CD4-positive, alpha-beta T cell treated with Interleukin-4 for 1 hour (primary cell): ENCODE data around the gene RNU1-2.
"Not testable (repeated sequence)": the region's sequence is repeated elsewhere in the genome, so short reads cannot be mapped to it uniquely, and the experiment has no call there.

Experiments used
- DNase-seq, 2 donors: peaks; one replicate each; pipeline ENCODE4 v3.0.0-alpha.2; 2020 to 2022

Gene RNU1-2

DNA sequence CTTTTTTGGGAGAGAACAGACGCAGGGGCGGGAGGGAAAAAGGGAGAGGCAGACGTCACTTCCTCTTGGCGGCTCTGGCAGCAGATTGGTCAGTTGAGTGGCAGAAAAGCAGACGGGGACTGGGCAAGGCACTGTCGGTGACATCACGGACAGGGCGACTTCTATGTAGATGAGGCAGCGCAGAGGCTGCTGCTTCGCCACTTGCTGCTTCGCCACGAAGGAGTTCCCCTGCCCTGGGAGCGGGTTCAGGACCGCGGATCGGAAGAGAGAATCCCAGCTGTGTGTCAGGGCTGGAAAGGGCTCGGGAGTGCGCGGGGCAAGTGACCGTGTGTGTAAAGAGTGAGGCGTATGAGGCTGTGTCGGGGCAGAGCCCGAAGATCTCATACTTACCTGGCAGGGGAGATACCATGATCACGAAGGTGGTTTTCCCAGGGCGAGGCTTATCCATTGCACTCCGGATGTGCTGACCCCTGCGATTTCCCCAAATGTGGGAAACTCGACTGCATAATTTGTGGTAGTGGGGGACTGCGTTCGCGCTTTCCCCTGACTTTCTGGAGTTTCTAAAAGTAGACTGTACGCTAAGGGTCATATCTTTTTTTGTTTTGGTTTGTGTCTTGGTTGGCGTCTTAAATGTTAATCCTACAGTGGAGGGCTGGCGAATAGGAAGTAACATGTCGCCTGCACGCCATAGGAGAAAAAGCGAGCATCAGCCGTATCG, at the start of gene RNU1-2:
RNU1-2 (plus strand) TSS at position 383 of the 718 bp plus-strand sequence.
- peak; percentile 92 for DNase-seq

GRCh38 chr1:16856201-16856600, 39.6 kb upstream of the RNU1-2 start:
- not testable (repeated sequence) for DNase-seq

DNA sequence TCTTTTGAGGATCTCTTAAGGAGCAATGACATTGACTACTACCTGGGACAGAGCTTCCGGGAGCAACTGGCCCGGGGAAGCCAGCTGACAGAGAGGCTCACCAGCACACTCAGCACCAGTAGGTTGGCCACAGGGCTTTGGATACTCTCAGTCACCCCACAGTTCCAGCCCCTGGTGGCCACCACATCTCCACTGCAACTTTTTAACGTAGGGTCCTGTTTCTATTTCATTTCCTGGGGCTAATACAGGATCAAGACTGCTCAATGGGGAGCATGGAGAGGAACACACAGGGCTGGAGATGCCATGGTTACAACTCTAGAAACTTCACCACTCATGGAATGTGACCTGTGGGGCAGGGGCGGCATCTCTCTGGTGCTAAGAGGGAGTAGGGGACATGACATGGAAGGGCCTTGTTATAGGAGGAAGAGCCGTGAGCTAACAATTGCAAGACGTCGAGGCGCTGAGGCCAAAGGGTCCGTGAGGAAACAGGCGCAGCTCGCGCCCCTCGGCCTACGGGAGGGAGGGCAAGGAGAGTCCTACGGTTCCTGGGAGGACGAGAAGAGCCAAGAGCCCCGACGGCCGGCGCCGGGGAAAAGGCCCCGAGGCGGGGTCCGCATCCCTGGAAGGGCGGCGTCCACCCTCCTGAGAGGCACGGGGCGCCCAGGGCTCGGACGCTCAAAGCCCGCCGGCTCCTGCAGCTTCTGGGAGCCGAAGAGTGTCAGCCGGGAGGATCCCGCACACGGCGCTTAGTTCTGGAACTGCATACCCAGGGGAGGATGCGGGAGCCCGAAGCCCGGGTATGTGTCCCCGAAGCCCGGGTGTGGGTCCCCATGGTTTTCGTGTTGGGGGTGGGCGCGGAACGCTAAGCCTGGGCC, 36.4 kb upstream of the RNU1-2 start:
- not testable (repeated sequence) for DNase-seq

DNA sequence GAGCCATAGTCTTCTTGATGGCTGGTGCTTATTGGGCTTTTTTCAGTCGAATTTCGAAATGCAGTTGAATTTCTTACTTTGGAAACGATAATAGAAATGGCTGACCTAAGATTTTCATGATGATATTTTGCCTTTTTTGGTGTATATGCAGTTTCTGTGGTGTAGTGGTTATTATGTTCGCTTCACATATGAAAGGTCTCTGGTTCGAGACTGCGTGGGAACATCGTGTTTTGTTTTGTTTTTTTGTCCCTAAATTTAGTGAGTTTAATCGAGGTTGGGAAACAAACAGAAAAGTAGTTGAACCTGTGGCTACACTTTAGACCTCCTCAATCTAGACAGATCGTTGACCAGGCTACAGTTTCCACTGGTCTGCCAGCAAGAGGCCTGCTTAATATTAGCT, 35.7 kb upstream of the RNU1-2 start:
- not testable (repeated sequence) for DNase-seq

GRCh38 chr1:16861832-16862245, 33.9 kb upstream of the RNU1-2 start:
- DNase-seq, result not testable (repeated sequence)

DNA sequence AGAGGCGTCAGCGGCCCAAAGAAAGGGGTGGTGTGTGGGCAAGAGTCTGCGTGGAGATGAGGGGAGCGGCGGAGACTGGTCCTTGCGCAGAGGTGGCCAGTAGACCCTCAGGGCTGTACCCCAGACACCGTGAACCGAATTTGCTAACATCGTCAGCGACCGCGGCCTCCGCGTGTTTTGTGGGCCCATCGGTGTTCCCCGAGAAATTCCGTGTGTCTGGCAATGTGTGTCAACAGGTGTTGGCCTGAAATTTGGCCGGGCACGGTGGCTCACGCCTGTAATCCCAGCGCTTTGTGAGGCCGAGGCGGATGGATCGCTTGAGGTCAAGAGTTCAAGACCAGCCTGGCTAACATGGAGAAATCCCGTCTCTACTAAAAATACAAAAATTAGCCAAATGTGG, 33.4 kb upstream of the RNU1-2 start:
- DNase-seq, result not testable (repeated sequence)

GRCh38 chr1:16863024-16863423, 32.8 kb upstream of the RNU1-2 start:
- not testable (repeated sequence) for DNase-seq

- DNase-seq, result peak in 1 of 2 donors; percentile 36
These were observed 28.7 kb upstream of the RNU1-2 start for GRCh38 chr1:16866926-16867707.

DNA sequence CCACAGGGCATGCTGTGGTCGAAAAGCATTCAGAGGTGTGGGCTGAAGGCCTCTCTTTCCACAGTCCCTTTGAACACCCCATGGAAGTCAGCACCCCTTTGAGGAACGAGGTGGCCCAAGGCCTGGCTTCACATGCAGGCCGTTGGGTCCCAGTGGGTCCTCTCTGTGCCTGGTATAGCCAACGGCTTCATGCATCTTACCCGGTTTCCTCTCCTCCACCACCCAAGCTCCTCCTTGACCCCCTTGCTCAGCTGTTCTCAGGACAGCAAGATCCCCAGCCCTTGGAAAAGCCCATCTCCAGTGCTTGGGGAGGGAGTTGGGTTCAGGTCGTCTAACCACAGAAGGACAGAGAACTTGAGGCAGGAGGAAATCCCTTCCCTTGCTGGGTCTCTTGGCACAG, 27.0 kb upstream of the RNU1-2 start:
- not testable (repeated sequence) for DNase-seq

DNA sequence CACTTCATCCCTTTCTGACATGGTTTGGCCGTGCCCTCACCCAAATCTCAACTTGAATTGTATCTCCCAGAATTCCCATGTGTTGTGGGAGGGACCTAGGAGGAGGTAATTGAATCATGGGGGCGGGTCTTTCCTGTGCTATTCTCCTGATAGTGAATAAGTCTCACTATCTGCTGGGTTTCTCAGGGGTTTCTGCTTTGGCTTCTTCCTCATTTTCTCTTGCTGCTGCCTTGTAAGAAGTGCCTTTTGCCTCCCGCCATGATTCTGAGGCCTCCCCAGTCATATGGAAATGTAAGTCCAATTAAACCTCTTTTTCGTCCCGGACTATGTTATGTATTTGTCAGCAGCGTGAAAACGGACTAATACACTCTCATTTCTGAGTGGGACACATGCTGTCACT, 25.8 kb upstream of the RNU1-2 start:
- DNase-seq, result not testable (repeated sequence)

DNA sequence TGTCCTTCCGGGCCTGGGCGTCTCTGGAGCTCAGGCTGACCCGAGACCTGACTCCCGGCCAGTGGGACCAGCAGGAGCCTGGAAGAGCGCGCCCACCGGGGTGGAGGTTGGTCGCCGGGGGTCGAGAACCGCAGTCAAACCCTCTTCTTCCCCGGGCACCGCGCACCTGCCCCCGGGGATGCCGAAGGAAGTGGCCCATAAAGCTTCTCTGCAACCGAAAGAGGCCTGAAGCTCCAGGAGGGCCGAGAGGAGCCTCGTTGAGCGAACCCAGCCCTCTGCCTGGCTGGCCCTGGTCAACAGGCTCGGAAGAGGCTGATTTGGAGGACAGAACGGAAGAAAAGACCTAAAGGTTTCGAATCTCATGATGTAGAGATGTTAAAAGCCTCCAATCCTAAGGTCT, 24.6 kb upstream of the RNU1-2 start:
- not testable (repeated sequence) for DNase-seq

DNA sequence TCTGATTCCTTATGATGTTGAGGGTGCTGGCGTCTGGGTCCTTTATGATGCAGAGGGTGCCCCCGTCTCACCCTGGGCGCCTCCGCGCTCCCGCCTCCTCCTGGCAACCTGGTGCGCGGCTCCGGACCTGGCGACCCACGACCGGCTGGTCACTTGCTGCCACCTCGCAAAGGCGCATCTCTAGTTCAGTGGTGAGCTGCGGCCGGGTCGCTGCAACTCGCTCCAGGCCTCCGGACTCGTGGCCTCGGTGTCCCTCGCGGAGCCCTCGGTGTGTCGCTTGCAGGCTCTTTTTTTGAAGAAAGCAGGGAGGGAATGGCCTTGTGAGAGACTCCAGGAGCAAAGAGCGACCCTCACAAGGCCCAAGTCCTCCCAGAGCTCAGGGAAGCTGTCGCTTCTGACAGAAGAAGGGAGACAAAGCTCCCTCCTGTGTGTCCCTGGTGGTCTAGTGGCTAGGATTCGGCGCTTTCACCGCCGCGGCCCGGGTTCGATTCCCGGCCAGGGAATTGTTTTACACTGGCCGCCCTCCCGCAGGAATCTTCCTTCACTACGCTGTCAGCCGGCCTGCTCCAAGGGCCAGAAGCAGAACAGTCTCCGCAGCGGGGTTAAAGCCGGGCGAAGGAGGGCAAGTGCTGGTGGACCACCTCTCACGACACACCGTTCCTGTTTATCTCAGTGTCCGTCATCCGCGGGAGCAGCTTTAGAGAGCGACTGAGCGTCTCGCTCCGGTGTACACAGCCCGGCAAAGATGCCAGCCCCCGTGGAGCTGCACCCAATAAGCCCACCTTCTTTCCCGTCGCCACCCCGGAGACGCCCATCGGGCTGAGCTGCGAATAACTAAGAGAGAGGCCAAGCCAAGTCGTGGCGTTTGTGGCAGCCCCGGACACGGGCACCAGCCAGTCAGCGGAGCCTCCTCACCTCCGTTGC, 23.4 kb upstream of the RNU1-2 start:
- DNase-seq, result peak; percentile 26 to 46

DNA sequence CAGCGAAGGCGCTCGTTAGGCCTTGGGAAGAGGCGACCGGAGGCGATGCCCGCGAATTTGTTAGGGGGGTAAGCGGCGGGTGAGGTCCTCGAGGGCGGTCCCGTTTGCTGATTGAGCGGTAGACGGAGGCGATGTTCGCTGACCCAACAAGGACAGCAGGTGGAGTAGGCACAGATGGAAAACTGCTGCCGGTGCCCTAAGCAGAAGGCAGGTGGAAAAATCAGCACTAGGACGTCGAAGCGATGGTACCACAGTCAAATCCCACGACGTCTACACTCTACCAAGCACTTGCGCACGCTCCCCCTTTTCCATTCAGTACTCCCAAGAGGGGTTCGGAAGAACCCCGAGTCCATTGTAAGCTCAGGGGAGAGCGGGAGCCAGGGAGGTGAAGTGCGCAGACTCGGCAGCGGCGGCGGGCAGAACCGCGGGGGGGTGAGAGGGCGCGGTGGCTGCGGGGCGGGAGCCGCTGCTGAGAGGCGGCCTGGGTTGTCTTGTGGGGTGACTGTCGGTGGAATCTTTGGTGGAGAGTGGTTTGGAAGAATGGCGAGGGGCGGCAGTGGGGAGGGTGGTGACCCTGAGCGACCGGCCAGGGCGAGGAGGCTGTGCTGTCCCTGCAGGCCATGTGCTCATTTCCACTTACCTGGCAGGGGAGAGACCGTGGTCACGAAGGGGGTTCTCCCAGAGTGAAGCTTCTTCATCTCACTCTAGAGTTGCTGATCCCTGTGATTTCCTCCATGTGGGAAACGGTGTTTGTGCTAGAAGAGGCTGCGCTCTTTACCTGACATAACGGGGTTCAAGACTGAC, 22.5 kb upstream of the RNU1-2 start:
- DNase-seq, result peak; percentile 54 to 62

DNA sequence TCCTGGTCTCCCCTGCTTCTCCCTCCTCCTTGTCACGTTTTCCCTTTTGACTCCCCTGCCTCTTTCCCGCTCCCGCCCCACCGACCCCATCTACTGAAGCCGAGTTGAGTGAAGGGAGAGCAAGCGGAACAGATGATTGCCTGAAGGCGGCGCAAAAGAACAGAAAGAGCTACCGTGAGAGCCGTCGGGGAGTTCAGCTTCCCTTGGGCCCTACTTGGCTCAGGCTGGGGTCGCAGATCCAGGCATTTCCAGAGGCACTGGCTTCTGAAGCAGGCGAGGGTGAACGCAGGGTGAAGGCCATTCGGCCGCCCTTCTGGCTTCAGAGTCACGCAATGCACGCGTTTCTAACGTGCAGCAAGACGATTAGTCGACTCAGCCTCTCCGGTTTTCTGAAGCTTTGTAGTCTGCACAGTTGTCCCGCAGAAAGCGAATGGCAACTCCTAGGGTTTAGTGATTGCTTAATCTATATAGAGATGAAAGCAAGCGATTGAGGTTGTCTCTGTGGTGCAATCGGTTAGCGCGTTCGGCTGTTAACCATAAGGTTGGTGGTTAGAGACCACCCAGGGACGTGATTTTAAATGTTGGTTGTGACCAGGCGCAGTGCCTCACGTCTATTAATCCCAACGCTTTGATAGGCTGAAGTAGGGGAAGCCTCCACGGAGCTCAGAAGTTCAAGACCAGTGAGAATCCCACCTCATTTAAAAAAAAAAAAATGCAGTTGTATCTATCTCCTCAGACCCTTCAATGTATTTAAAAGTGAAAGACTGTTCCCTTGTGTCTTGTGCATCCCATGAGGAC, 20.6 kb upstream of the RNU1-2 start:
- DNase-seq, result not testable (repeated sequence)

GRCh38 chr1:16881742-16882141, 14.0 kb upstream of the RNU1-2 start:
- DNase-seq, result not testable (repeated sequence)

DNA sequence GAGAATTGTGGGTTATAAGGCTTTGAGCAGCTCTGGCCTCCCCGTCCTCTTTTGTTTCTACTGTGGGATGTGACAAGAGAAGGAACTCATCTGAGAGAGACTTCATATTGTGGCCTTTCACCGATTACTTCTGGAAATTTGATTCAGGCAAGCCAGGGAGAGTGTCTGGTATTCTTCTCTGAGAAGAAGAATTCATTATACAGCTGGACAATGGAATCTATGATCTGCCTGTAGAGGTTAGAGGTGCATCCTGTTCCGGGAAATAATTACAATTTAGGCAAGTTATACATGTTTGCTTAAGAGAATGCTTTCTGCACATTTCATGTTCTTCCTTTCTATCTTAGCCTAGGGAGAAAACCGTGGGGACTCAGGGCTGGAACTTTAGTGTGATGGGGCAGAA, 12.8 kb upstream of the RNU1-2 start:
- no peak for DNase-seq

GRCh38 chr1:16884487-16884886, 11.3 kb upstream of the RNU1-2 start:
- not testable (repeated sequence) for DNase-seq

GRCh38 chr1:16886860-16887605, 8.7 kb upstream of the RNU1-2 start:
- no peak for DNase-seq
